H1 (cell line): ENCODE data around the gene NRAS. TPM values are rescaled to one million over a fixed set of nuclear protein-coding genes. Genes with fewer than 3 reads are reported as not detected.

Source experiments
- CTBP2 ChIP-seq: IDR thresholded peaks from 2 replicates; pipeline ENCODE4 v1.7.0; 2011; ENCODE audit warnings: borderline replicate concordance, mild to moderate bottlenecking, moderate library complexity, mixed read lengths, low read length; ENCODE audit not compliant: insufficient read depth, insufficient read length
- EZH2 ChIP-seq: fragments of 200-600 bp; sonication (generic); IDR thresholded peaks from 2 replicates; pipeline ENCODE4 v1.7.1; 2012; ENCODE audit warnings: low read depth, mild to moderate bottlenecking, moderate library complexity, low read length, inconsistent platforms; ENCODE audit not compliant: severe bottlenecking
- HDAC6 ChIP-seq: IDR thresholded peaks from one replicate; pipeline ENCODE4 v1.7.1; 2012; ENCODE audit warnings: low read depth, mild to moderate bottlenecking, inconsistent platforms, low read length, moderate library complexity
- KDM5A ChIP-seq: fragments of 200-600 bp; IDR thresholded peaks from 2 replicates; pipeline ENCODE4 v1.7.1; 2012; ENCODE audit warnings: mild to moderate bottlenecking, low read length, inconsistent platforms, mixed read lengths
- NRF1 ChIP-seq: IDR thresholded peaks from 2 replicates; pipeline ENCODE4 v1.6.1; 2011; ENCODE audit warnings: mild to moderate bottlenecking, low read depth, low read length, improper control_type of control experiment
- PHF8 ChIP-seq: fragments of 200-600 bp; sonication (generic); conservative IDR thresholded peaks from 2 replicates; pipeline ENCODE4 v1.7.1; 2012; ENCODE audit warnings: low read depth, mild to moderate bottlenecking, inconsistent platforms, low read length, moderate library complexity
- RBBP5 ChIP-seq: IDR thresholded peaks from 2 replicates; pipeline ENCODE4 v1.7.1; 2012; ENCODE audit warnings: low read depth, mild to moderate bottlenecking, inconsistent platforms, low read length, moderate library complexity, borderline replicate concordance
- SIN3A ChIP-seq, 2 experiments: IDR thresholded peaks in 1 of 2; conservative IDR thresholded peaks in 1 of 2; 2 replicates each; pipeline ENCODE4 v1.6.1; 2011 to 2012; ENCODE audit warnings: low read length in 2 of 2, improper control_type of control experiment in 1 of 2, low read depth in 1 of 2, mild to moderate bottlenecking in 1 of 2
- SP1 ChIP-seq: IDR thresholded peaks from 2 replicates; pipeline ENCODE4 v1.6.1; 2011; ENCODE audit warnings: low read depth, low read length
- SRF ChIP-seq: IDR thresholded peaks from 2 replicates; pipeline ENCODE4 v1.6.1; 2011; ENCODE audit warnings: mild to moderate bottlenecking, low read depth, low read length, moderate library complexity
- SUZ12 ChIP-seq: fragments of 200-600 bp; sonication (generic); IDR thresholded peaks from 2 replicates; pipeline ENCODE4 v1.6.1; 2012; ENCODE audit warnings: mild to moderate bottlenecking, inconsistent platforms, low read length, moderate library complexity, mixed read lengths
- TEAD4 ChIP-seq: IDR thresholded peaks from 2 replicates; pipeline ENCODE4 v1.6.1; 2012; ENCODE audit warnings: low read depth, low read length, inconsistent platforms, mixed read lengths
- polyA plus RNA-seq, 7 experiments: library from polyadenylated mRNA; depleted of rRNA in 3 of 7; stranded (reverse) in 5 of 7; unstranded in 2 of 7; fragments of >200 nt in 5 of 7; fragments of 200-250 nt in 2 of 7; gene quantifications; 1 replicate in 5 of 7; 2 replicates in 1 of 7; 4 replicates in 1 of 7; pipeline versions ENCODE4 v1.2.1 to v1.2.3, GENCODE V29; 2011 to 2013; ENCODE audit warnings: missing spikeins in 2 of 7, mixed read lengths in 2 of 7
- total RNA-seq: library from RNA; stranded (reverse); fragmentation: NEBNext Ultra II Directional; extraction: Animal tissue kit (Norgen Biotek cat#: 25700); gene quantifications from 2 replicates; pipeline ENCODE4 v1.2.1, GENCODE V29; 2021

Gene NRAS
- total and polyA plus RNA-seq, 2 of the 8 experiments (the other 6 are each of a cell fraction or from before 2014, with no cell fraction given) = 24.5 to 65.1 TPM

DNA sequence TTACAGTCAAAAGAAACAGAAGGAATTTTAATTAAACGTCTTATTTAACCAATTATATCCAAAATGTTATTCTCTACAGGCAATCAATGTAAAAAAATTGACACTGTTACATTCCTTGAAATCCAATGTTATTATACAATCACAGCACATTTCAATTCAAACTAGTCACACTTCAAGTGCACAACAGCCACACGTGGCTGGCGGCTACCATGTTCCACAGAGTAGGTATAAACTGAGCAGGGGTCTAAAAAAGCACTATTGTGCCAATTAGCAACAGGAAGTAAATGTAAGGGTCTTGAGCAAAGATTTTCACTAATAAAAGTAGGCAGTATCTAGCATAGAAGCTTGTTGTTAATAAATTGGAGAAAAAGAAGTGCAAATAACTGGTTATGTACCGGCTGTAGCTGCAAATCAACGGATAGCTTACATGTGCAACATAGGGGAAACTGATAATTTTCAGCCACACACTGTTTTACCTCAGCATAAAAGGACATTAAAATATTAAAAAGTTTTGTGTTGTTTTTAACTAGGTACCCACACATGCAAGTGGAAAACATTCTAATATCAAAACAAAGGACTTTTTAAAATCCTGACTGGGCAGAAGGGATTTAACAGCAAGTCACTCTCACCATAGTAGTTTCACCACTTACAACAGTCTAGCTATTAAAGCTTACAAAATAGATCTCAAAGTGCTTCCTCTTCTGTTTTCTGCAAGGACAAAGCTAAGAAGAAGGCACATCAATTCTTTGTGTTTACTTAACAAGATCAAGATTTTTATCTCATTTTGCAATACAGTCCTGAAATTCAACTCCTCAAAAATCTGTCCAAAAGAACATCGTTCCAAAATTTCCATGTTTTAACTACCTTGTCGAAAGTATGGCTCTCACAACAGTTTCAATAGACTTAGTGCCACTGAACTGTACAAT is 38.7 kb upstream of the NRAS start (continued):
- TF ChIP-seq SUZ12 = no peak
- no peak for TF ChIP-seq PHF8
- TF ChIP-seq CTBP2 = no peak
- no peak for TF ChIP-seq KDM5A
- no peak for TF ChIP-seq SIN3A (conservative IDR thresholded peaks at IDR 0.05 in 1 of 2, IDR thresholded peaks at IDR 0.05 in 1 of 2; ENCODE audit: low read depth in 1 of 2, low read length in 2 of 2)
- TF ChIP-seq RBBP5 = no peak
- no peak for TF ChIP-seq NRF1
- no peak for TF ChIP-seq EZH2
- TF ChIP-seq TEAD4 = no peak
- TF ChIP-seq SP1 = no peak
- TF ChIP-seq SRF = no peak
- no peak for TF ChIP-seq HDAC6
